GM23338 (cell line): ENCODE data around the gene TBC1D17. TPM values are rescaled to one million over a fixed set of nuclear protein-coding genes. Genes with fewer than 3 reads are reported as not detected.

Source experiments
- ATAC-seq: fragments of 200-7000 bp; cut with Tn5 transposase; 3 replicates; pipeline ENCODE4 v1.9.1; 2020
- DNase-seq: peaks from one replicate; pipeline ENCODE4 v3.0.0-alpha.2; 2015; ENCODE audit warnings: low spot score
- H2AFZ ChIP-seq: fragments of 200-600 bp; sonication (generic); 2 replicates; pipeline ENCODE4 v1.8.0; 2016; ENCODE audit warnings: antibody characterized with exemption, mild to moderate bottlenecking, moderate library complexity
- H3F3A ChIP-seq: fragments of 200-600 bp; sonication (generic); replicated peaks from 2 replicates; pipeline ENCODE4 v1.8.0; 2017; ENCODE audit warnings: antibody characterized with exemption, mixed run types, low read depth
- H3K27ac ChIP-seq: fragments of 200-600 bp; sonication (generic); 2 replicates; pipeline ENCODE4 v1.6.1; 2016; ENCODE audit warnings: low read depth
- H3K27me3 ChIP-seq: fragments of 200-600 bp; sonication (generic); 2 replicates; pipeline ENCODE4 v1.8.0; 2016; ENCODE audit warnings: mild to moderate bottlenecking, mixed run types, moderate library complexity; ENCODE audit not compliant: insufficient read depth
- H3K36me3 ChIP-seq: fragments of 200-600 bp; sonication (generic); 2 replicates; pipeline ENCODE4 v1.8.0; 2016; ENCODE audit warnings: mild to moderate bottlenecking; ENCODE audit not compliant: insufficient read depth
- H3K4me1 ChIP-seq: fragments of 200-600 bp; sonication (generic); 2 replicates; pipeline ENCODE4 v1.8.0; 2016; ENCODE audit warnings: mild to moderate bottlenecking, moderate library complexity; ENCODE audit not compliant: insufficient read depth
- H3K4me2 ChIP-seq: fragments of 200-600 bp; sonication (generic); 2 replicates; pipeline ENCODE4 v1.7.1; 2017; ENCODE audit warnings: mixed run types
- H3K4me3 ChIP-seq: fragments of 200-600 bp; sonication (generic); 2 replicates; pipeline ENCODE4 v1.6.1; 2016; ENCODE audit warnings: mixed run types
- H3K79me2 ChIP-seq: fragments of 200-600 bp; sonication (generic); replicated peaks from 2 replicates; pipeline ENCODE4 v1.8.0; 2017; ENCODE audit warnings: mild to moderate bottlenecking; ENCODE audit not compliant: insufficient read depth
- H3K9me2 ChIP-seq: fragments of 200-600 bp; sonication (generic); 2 replicates; pipeline ENCODE4 v1.8.0; 2017; ENCODE audit not compliant: insufficient read depth
- H4K20me1 ChIP-seq: fragments of 200-600 bp; sonication (generic); replicated peaks from 2 replicates; pipeline ENCODE4 v1.8.0; 2017; ENCODE audit warnings: mild to moderate bottlenecking; ENCODE audit not compliant: insufficient read depth
- H3K27ac Mint-ChIP-seq: 2 replicates; pipeline ENCODE4 v1.8.0; 2020; ENCODE audit warnings: inconsistent platforms, mild to moderate bottlenecking, moderate library complexity, mixed read lengths
- H3K27me3 Mint-ChIP-seq: 3 replicates; pipeline ENCODE4 v1.8.0; 2022; ENCODE audit warnings: low read depth, mild to moderate bottlenecking, moderate library complexity, mixed read lengths, inconsistent platforms; ENCODE audit not compliant: insufficient read depth, poor library complexity
- H3K36me3 Mint-ChIP-seq: 3 replicates; pipeline ENCODE4 v1.8.0; 2021; ENCODE audit warnings: low read depth, mild to moderate bottlenecking, inconsistent platforms, moderate library complexity, mixed read lengths
- H3K4me1 Mint-ChIP-seq: 3 replicates; pipeline ENCODE4 v1.8.0; 2020; ENCODE audit warnings: mild to moderate bottlenecking, inconsistent platforms, mixed read lengths
- H3K4me3 Mint-ChIP-seq: 3 replicates; pipeline ENCODE4 v1.8.0; 2021; ENCODE audit warnings: moderate library complexity, mild to moderate bottlenecking, inconsistent platforms, mixed read lengths
- H3K9me3 Mint-ChIP-seq: 3 replicates; pipeline ENCODE4 v1.8.0; 2020; ENCODE audit warnings: moderate library complexity, mild to moderate bottlenecking, inconsistent platforms, mixed read lengths
- CREB1 ChIP-seq: fragments of 250-450 bp; sonication (Bioruptor Pico); IDR thresholded peaks from 2 replicates; pipeline ENCODE4 v1.5.0; 2020; ENCODE audit warnings: low read depth, mild to moderate bottlenecking, moderate library complexity
- EZH2 ChIP-seq: fragments of 200-600 bp; sonication (generic); IDR thresholded peaks from one replicate; pipeline ENCODE4 v1.8.0; 2017; ENCODE audit warnings: antibody characterized with exemption, mild to moderate bottlenecking, low read depth; ENCODE audit not compliant: unreplicated experiment
- JUNB ChIP-seq: IDR thresholded peaks from one replicate; pipeline ENCODE4 v1.6.1; 2016; ENCODE audit warnings: antibody characterized with exemption; ENCODE audit not compliant: unreplicated experiment
- NANOG ChIP-seq: IDR thresholded peaks from 2 replicates; pipeline ENCODE4 v1.6.1; 2016; ENCODE audit warnings: antibody characterized with exemption, borderline replicate concordance
- POLR2AphosphoS5 ChIP-seq: IDR thresholded peaks from 2 replicates; pipeline ENCODE4 v1.6.1; 2016; ENCODE audit warnings: antibody characterized with exemption, low read depth
- ZNF114 ChIP-seq: fragments of 250-450 bp; sonication (Bioruptor Pico); IDR thresholded peaks from 2 replicates; pipeline ENCODE4 v1.5.0; 2020; ENCODE audit warnings: mild to moderate bottlenecking, moderate library complexity
- polyA plus RNA-seq: library from polyadenylated mRNA; unstranded; fragments of >200 nt; fragmentation: Nextera tagmentation; extraction: Ambion mirVana; gene quantifications from 2 replicates; pipeline ENCODE4 v1.2.1, GENCODE V29; 2016
- total RNA-seq: library from RNA; depleted of rRNA; stranded (reverse); fragments of >200 nt; shearing (Covaris generic); gene quantifications from 2 replicates; pipeline ENCODE4 v1.2.3, GENCODE V29; 2014
- TF ChIP-seq, protein P1 (sequence below): IDR thresholded peaks from 2 replicates; pipeline ENCODE4 v1.6.1; 2016; ENCODE audit warnings: antibody characterized with exemption
- TF ChIP-seq, protein P2 (sequence below), 2 experiments: fragments of 200-600 bp in 1 of 2; sonication (generic) in 1 of 2; conservative IDR thresholded peaks; 2 replicates each; pipeline versions ENCODE4 v1.5.1 to v1.6.1; 2016 to 2017; ENCODE audit warnings: antibody characterized with exemption in 2 of 2, low read depth in 2 of 2, mild to moderate bottlenecking in 2 of 2, moderate library complexity in 1 of 2
- TF ChIP-seq, protein P3 (sequence below): IDR thresholded peaks from one replicate; pipeline ENCODE4 v1.6.1; 2018; ENCODE audit warnings: antibody characterized with exemption; ENCODE audit not compliant: unreplicated experiment

TBC1D17 gene
- total and polyA plus RNA-seq, 2 experiments from 2014 or later = 19.3 to 43.1 TPM

DNA sequence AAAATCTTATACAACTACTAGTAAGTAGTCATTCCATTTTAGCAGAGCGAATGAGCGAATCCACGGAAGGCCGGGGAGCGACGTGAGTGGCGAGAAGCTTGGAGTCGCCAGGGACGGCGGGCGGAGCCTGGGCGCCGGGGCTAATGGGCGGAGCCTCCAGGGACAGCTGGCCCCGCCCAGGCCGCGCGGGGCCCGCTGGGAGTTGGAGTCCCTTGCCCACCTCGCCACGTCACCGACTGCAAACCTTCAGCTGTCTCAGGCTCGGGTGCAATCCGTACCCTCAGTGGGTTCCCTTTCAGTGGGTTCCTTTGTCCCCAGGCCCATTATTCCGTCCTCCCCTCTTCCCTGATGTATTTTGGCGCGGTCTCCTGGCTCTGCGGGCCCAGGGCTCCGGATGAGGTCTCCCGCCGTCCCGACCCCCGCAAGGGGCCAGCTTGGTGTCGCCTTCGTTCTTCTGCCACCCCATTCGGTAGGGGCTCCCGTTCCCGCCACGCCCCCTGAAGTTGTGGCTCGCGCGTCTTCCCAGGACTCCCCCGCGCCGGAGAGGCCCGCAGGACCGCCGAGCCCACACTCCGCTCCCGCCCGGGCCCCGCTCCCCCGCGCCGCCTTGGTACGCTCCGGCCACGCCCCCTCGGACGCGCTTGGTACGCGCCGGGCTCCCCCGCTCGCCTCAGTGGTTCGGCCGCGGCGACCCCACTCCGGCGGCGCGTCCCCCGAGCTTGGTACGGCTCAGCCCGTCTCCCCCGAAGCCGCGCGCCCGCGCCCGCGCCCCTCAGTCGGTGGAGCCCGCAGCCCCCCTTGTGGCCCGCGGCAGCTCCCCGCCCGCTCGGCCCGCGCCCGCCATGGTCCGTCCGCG, 26.8 kb upstream of the TBC1D17 start, which contains the start of gene PTOV1:
TSS of gene PTOV1 (plus strand) at position 673 of the 856 bp plus-strand sequence.
- Mint-ChIP-seq H3K4me3 (peak within 1 kb of the TSS; percentile 85), H3K9me3 (peaks cover 10% of the 10 kb centered on the region; the same call in 2 of the 3 replicates), H3K4me1 (peaks cover 24% of the 10 kb centered on the region), H3K27me3 (peaks cover 24% of the 10 kb centered on the region), H3K36me3 (peaks cover 43% of the 10 kb centered on the region), H3K27ac (peak within 1 kb of the TSS; percentile 95)
- no peak for TF ChIP-seq JUNB
- TF ChIP-seq, protein P1, sequence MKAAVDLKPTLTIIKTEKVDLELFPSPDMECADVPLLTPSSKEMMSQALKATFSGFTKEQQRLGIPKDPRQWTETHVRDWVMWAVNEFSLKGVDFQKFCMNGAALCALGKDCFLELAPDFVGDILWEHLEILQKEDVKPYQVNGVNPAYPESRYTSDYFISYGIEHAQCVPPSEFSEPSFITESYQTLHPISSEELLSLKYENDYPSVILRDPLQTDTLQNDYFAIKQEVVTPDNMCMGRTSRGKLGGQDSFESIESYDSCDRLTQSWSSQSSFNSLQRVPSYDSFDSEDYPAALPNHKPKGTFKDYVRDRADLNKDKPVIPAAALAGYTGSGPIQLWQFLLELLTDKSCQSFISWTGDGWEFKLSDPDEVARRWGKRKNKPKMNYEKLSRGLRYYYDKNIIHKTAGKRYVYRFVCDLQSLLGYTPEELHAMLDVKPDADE = peak; percentile 46; the same call in 1 of the 2 replicates
- TF ChIP-seq, protein P2, sequence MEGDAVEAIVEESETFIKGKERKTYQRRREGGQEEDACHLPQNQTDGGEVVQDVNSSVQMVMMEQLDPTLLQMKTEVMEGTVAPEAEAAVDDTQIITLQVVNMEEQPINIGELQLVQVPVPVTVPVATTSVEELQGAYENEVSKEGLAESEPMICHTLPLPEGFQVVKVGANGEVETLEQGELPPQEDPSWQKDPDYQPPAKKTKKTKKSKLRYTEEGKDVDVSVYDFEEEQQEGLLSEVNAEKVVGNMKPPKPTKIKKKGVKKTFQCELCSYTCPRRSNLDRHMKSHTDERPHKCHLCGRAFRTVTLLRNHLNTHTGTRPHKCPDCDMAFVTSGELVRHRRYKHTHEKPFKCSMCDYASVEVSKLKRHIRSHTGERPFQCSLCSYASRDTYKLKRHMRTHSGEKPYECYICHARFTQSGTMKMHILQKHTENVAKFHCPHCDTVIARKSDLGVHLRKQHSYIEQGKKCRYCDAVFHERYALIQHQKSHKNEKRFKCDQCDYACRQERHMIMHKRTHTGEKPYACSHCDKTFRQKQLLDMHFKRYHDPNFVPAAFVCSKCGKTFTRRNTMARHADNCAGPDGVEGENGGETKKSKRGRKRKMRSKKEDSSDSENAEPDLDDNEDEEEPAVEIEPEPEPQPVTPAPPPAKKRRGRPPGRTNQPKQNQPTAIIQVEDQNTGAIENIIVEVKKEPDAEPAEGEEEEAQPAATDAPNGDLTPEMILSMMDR (conservative IDR thresholded peaks at IDR 0.05; ENCODE audit: low read depth in 2 of 2) = no peak
- TF ChIP-seq CREB1 (CRISPR knock-in tag) = peak; percentile 97
- TF ChIP-seq POLR2AphosphoS5 = peak; percentile 44
- no peak for TF ChIP-seq NANOG
- H3K4me2 ChIP-seq = peak within 1 kb of the TSS; percentile 95
- peak; percentile 94 for DNase-seq
- H3K4me1 ChIP-seq = peaks cover 21% of the 10 kb centered on the region
- H2AFZ ChIP-seq = peak within 1 kb of the TSS; percentile 83; the same call in 1 of the 2 replicates
- H3K27me3 ChIP-seq = no peaks in the 10 kb centered on the region
- ATAC-seq = peak; percentile 75
- peaks cover 37% of the 10 kb centered on the region for H3K79me2 ChIP-seq
- peak within 1 kb of the TSS; percentile 88 for H3K4me3 ChIP-seq
- H3K27ac ChIP-seq = peak within 1 kb of the TSS; percentile 99
- H3F3A ChIP-seq = peaks cover 25% of the 10 kb centered on the region
- H3K9me2 ChIP-seq = 0 out of 2 replicates have a peak, but pooled peaks cover 3% of the 10 kb centered on the region
- no peaks in the 10 kb centered on the region; the same call in 1 of the 2 replicates for H3K36me3 ChIP-seq
- H4K20me1 ChIP-seq = peaks cover 31% of the 10 kb centered on the region

DNA sequence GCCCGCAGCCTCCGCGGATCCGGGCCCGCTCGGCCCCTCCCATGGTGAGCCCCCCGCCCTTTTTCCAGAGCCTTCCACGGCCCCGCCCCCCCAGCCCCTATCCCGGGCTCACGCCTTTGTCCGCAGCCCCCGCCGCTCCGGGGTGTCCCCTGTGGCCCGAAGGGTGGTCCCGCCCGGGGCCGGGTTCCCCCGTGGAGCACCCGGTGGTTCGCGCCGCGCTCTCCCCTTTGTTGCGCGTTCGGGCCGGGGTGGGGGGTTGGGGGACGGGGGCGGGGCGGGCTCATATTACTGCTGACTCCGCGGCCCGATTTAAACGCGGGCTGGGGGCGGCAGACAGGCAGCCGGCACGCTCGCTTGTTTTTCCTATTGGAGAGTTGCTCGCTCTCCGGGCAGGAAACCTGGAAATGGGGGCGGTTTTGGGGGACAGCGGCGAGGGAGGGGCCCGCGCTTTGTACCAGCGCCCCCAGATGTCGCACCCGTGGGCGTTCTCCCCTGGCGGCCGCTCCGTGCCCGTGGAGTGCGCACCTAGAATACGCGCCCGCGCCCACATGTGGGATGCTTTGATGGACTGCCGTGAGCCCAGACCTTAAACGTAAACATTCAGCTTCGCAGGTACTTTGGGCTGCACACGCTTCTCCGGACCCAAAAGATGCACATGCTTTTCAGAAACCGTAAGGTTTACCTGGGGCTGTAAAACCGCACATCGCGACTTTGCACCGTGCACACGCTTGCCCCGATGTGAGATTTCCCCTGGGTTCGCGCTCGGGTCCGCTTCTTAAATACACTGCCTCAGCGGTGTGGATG, 25.8 kb upstream of the TBC1D17 start:
- Mint-ChIP-seq H3K9me3 (peaks cover 10% of the 10 kb centered on the region; the same call in 2 of the 3 replicates), H3K36me3 (peaks cover 51% of the 10 kb centered on the region), H3K27ac (peak overlapping the region; percentile 40; the same call in 1 of the 2 replicates), H3K4me1 (peaks cover 24% of the 10 kb centered on the region), H3K27me3 (peaks cover 32% of the 10 kb centered on the region), H3K4me3 (peak overlapping the region; percentile 85)
- H3K4me1 ChIP-seq = peaks cover 21% of the 10 kb centered on the region
- H3K27ac ChIP-seq = peak overlapping the region; percentile 72; the same call in 1 of the 2 replicates
- H3K27me3 ChIP-seq = no peaks in the 10 kb centered on the region
- no peaks in the 10 kb centered on the region; the same call in 1 of the 2 replicates for H3K36me3 ChIP-seq
- peak overlapping the region; percentile 88 for H3K4me3 ChIP-seq
- TF ChIP-seq, protein P3, sequence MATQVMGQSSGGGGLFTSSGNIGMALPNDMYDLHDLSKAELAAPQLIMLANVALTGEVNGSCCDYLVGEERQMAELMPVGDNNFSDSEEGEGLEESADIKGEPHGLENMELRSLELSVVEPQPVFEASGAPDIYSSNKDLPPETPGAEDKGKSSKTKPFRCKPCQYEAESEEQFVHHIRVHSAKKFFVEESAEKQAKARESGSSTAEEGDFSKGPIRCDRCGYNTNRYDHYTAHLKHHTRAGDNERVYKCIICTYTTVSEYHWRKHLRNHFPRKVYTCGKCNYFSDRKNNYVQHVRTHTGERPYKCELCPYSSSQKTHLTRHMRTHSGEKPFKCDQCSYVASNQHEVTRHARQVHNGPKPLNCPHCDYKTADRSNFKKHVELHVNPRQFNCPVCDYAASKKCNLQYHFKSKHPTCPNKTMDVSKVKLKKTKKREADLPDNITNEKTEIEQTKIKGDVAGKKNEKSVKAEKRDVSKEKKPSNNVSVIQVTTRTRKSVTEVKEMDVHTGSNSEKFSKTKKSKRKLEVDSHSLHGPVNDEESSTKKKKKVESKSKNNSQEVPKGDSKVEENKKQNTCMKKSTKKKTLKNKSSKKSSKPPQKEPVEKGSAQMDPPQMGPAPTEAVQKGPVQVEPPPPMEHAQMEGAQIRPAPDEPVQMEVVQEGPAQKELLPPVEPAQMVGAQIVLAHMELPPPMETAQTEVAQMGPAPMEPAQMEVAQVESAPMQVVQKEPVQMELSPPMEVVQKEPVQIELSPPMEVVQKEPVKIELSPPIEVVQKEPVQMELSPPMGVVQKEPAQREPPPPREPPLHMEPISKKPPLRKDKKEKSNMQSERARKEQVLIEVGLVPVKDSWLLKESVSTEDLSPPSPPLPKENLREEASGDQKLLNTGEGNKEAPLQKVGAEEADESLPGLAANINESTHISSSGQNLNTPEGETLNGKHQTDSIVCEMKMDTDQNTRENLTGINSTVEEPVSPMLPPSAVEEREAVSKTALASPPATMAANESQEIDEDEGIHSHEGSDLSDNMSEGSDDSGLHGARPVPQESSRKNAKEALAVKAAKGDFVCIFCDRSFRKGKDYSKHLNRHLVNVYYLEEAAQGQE = no peak
- TF ChIP-seq ZNF114 (CRISPR knock-in tag) = no peak
- no peak for TF ChIP-seq EZH2
- H3K4me2 ChIP-seq = peak overlapping the region; percentile 95
- H3F3A ChIP-seq = peaks cover 33% of the 10 kb centered on the region
- peaks cover 31% of the 10 kb centered on the region for H4K20me1 ChIP-seq
- H3K79me2 ChIP-seq = peaks cover 37% of the 10 kb centered on the region
- ATAC-seq = peak; percentile 20
- H3K9me2 ChIP-seq = 0 out of 2 replicates have a peak, but pooled peaks cover 3% of the 10 kb centered on the region
- peak; percentile 87 for DNase-seq
- H2AFZ ChIP-seq = no peak overlapping the region
